Measurements from ENCODE around the gene SLC35D2. TPM values are rescaled to one million over a fixed set of nuclear protein-coding genes. Genes with fewer than 3 reads are reported as not detected.
"Not testable (repeated sequence)": the region's sequence is repeated elsewhere in the genome, so short reads cannot be mapped to it uniquely, and the experiment has no call there.

The SLC35D2 gene
- total RNA-seq, 4 donors from 2014 or later = 20.5 to 29.5 (median 21.8) TPM

DNA sequence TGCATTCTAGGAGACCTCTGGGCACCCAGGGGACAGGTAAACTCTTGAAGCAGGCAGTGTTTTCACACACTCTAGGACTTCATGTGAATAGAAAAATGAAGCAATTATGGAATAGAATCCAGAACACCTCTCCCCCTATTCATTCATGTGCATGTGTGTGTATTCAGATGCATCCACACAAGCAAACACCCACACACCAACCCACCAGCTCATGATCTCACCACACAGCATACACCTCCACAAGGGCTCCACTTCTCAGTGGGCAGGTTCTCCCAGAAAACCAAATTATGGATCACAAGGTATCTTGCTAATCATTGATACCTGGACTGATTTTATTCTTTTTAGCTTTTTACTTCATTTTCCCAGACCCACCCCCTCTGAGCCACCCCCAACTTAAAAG is 60.3 kb downstream of the SLC35D2 start:
- Histone ChIP-seq H3K36me3 (peaks cover 0 to 54% (median 38%) of the 10 kb centered on the region in 4 donors), H3K27me3 (no peaks in the 10 kb centered on the region), H3K4me3 (no peak overlapping the region), H3K9me3 (no peaks in the 10 kb centered on the region), H3K27ac (replicated peaks in 1 of 4) (no peak overlapping the region), H3K4me1 (no peaks in the 10 kb centered on the region)
- intact Hi-C loops (cut with DNase I) = no loop called here
- TF ChIP-seq CTCF (IDR thresholded peaks at IDR 0.05) (no peak), POLR2AphosphoS5 (IDR thresholded peaks at IDR 0.05) (no peak), EP300 (IDR thresholded peaks at IDR 0.05) (no peak), POLR2A (IDR thresholded peaks at IDR 0.05; ENCODE audit: low read depth) (no peak)
- no peak for DNase-seq (ENCODE audit: extremely low spot score)

DNA sequence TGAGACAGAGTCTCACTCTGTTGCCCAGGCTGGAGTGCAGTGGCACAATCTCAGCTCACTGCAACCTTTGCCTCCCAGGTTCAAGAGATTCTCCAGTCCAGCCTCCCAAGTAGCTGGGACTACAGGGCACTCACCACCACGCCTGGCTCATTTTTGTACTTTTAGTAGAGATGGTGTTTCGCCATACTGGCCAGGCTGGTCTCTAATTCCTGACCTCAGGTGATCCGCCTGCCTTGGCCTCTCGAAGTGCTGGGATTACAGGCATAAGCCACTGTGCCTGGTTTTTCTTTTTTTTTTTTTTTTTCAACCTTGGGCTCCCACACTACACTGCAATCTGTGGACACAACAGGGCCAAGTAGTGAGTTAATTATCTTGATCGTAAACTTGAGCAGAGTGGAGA is 60.8 kb downstream of the SLC35D2 start:
- 94% methylated on average over 5 of the region's 5 CpGs for WGBS
- H3K4me1 ChIP-seq; DNase-seq (ENCODE audit: extremely low spot score); intact Hi-C loops (cut with DNase I); H3K4me3 ChIP-seq; H3K9me3 ChIP-seq; H3K27me3 ChIP-seq; H3K27ac ChIP-seq (replicated peaks in 1 of 4): not testable (repeated sequence)
- H3K36me3 ChIP-seq = peaks cover 0 to 54% (median 38%) of the 10 kb centered on the region in 4 donors

DNA sequence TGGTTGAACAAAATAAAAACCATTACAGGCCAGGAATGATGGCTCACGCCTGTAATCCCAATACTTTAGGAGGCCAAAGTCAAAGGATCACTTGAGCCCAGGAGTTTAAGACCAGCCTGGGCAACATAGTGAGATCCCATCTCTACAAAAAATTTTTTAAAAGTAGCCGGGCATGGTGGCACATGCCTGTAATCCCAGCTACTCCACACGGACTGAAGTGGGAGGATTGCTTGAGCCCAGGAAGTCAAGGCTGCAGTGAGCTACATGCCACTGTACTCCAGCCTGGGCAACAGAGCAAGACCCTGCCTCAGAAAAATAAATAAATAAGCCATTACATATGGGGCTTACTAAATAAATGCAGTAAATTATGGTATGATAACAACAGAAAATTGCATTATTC is 61.3 kb downstream of the SLC35D2 start:
- WGBS = 96% methylated on average over 3 of the region's 3 CpGs
- peaks cover 0 to 54% (median 38%) of the 10 kb centered on the region in 4 donors for H3K36me3 ChIP-seq
- H3K4me1 ChIP-seq; H3K27me3 ChIP-seq; H3K27ac ChIP-seq (replicated peaks in 1 of 4); H3K9me3 ChIP-seq; H3K4me3 ChIP-seq; DNase-seq (ENCODE audit: extremely low spot score); intact Hi-C loops (cut with DNase I): not testable (repeated sequence)

GRCh38 chr9:96321515-96321914 is 62.0 kb downstream of the SLC35D2 start:
- peaks cover 0 to 4% (median 2%) of the 10 kb centered on the region in 4 donors for H3K4me1 ChIP-seq
- DNase-seq (ENCODE audit: extremely low spot score) = no peak
- H3K4me3 ChIP-seq = no peak overlapping the region
- peaks cover 0 to 54% (median 39%) of the 10 kb centered on the region in 4 donors for H3K36me3 ChIP-seq
- H3K27ac ChIP-seq (replicated peaks in 1 of 4) = no peak overlapping the region
- intact Hi-C loops (cut with DNase I) = no loop called here
- H3K9me3 ChIP-seq = no peaks in the 10 kb centered on the region
- TF ChIP-seq EP300 (IDR thresholded peaks at IDR 0.05) (no peak), POLR2AphosphoS5 (IDR thresholded peaks at IDR 0.05) (no peak), POLR2A (IDR thresholded peaks at IDR 0.05; ENCODE audit: low read depth) (no peak), CTCF (IDR thresholded peaks at IDR 0.05) (no peak)
- no peaks in the 10 kb centered on the region for H3K27me3 ChIP-seq
- 79% methylated on average over 7 of the region's 7 CpGs for WGBS

DNA sequence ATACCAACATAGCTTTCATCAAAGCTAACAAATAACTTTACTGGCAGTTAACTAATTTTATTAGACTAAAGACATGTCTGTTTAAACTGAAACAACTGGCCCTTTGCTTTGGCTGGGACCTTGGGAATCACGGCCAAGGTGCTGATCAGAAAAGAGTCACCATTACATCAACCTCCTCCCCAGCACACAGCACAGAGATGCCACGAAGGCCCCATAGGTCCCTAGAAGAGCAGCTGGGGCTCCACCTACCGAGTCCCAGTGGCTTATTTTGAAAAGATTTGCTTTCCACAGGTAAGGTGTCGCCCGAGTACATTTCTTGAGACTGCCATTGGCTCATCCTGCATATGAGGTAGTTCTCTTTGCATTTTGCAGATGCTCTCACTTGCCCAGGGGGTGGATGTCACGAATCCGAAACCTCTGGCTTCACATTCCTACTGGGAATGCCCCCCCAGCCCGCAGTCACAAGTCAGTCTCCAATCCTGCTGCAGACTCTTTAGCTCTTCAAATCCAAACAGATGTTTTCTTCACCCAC is 62.7 kb downstream of the SLC35D2 start:
- 78% methylated on average over 8 of the region's 8 CpGs for WGBS
- H3K36me3 ChIP-seq = peaks cover 0 to 54% (median 40%) of the 10 kb centered on the region in 4 donors
- TF ChIP-seq POLR2A (IDR thresholded peaks at IDR 0.05; ENCODE audit: low read depth) = no peak
- no peak for TF ChIP-seq CTCF (IDR thresholded peaks at IDR 0.05)

GRCh38 chr9:96318921-96319565 is 64.5 kb downstream of the SLC35D2 start:
- Histone ChIP-seq H3K27ac (replicated peaks in 1 of 4) (no peak overlapping the region), H3K36me3 (peaks cover 0 to 59% (median 38%) of the 10 kb centered on the region in 4 donors), H3K4me1 (peaks cover 0 to 4% (median 2%) of the 10 kb centered on the region in 4 donors), H3K27me3 (no peaks in the 10 kb centered on the region), H3K9me3 (no peaks in the 10 kb centered on the region), H3K4me3 (no peak overlapping the region)
- no peak for TF ChIP-seq POLR2A (IDR thresholded peaks at IDR 0.05; ENCODE audit: low read depth)
- no peak for TF ChIP-seq POLR2AphosphoS5 (IDR thresholded peaks at IDR 0.05)
- TF ChIP-seq EP300 (IDR thresholded peaks at IDR 0.05) = no peak
- TF ChIP-seq CTCF (IDR thresholded peaks at IDR 0.05) = no peak
- WGBS = 76% methylated on average over 6 of the region's 6 CpGs
- DNase-seq (ENCODE audit: extremely low spot score) = no peak
- intact Hi-C loops (cut with DNase I) = loop anchor here (5.0 kb wide), 1 partner anchor 592 kb away; no protein-coding TSS in a partner anchor

More for the DNA sequence above, 62.7 kb downstream of the SLC35D2 start:
- Histone ChIP-seq H3K27ac (replicated peaks in 1 of 4) (no peak overlapping the region), H3K27me3 (no peaks in the 10 kb centered on the region), H3K9me3 (no peaks in the 10 kb centered on the region), H3K4me1 (peaks cover 0 to 4% (median 2%) of the 10 kb centered on the region in 4 donors), H3K4me3 (no peak overlapping the region)
- no peak for DNase-seq (ENCODE audit: extremely low spot score)
- intact Hi-C loops (cut with DNase I) = no loop called here
